Sigmoid colon (tissue), 7 donors: Measurements from ENCODE around the gene C4A. TPM values are rescaled to one million over a fixed set of nuclear protein-coding genes. Genes with fewer than 3 reads are reported as not detected.

ENCODE experiments used
- DNase-seq: peaks from one replicate; pipeline ENCODE4 v3.0.0-alpha.2; 2019
- H3K27ac ChIP-seq, 4 donors: fragments of 200-600 bp; sonication (generic); one replicate each; pipeline ENCODE4 v1.5.1; 2016 to 2019; ENCODE audit warnings: mild to moderate bottlenecking in 1 of 4
- H3K27me3 ChIP-seq, 3 donors: fragments of 200-600 bp; sonication (generic); one replicate each; pipeline ENCODE4 v1.5.1; 2019; ENCODE audit warnings: mild to moderate bottlenecking in 1 of 3
- H3K36me3 ChIP-seq, 4 donors: fragments of 200-600 bp; sonication (generic); one replicate each; pipeline ENCODE4 v1.5.1; 2016 to 2019
- H3K4me1 ChIP-seq, 4 donors: fragments of 200-600 bp; sonication (generic); one replicate each; pipeline ENCODE4 v1.5.1; 2017 to 2019
- H3K4me3 ChIP-seq, 4 donors: fragments of 200-600 bp; sonication (generic); one replicate each; pipeline ENCODE4 v1.5.1; 2017 to 2019; ENCODE audit warnings: mild to moderate bottlenecking in 2 of 4, moderate library complexity in 1 of 4
- H3K9me3 ChIP-seq, 4 donors: fragments of 200-600 bp in 3 of 4; sonication (generic) in 3 of 4; one replicate each; pipeline versions ENCODE4 v1.5.1 to v1.6.1; 2013 to 2019
- CTCF ChIP-seq, 4 experiments: fragments of 450-650 bp in 3 of 4; fragments of 200-600 bp in 1 of 4; IDR thresholded peaks; one replicate each; pipeline ENCODE4 v1.5.1; 2016 to 2019; ENCODE audit warnings: antibody characterized with exemption in 4 of 4, mild to moderate bottlenecking in 3 of 4, moderate library complexity in 2 of 4
- EP300 ChIP-seq, 4 donors: sonication (generic); formaldehyde crosslinking; IDR thresholded peaks; one replicate each; pipeline ENCODE4 v1.6.1; 2017; ENCODE audit warnings: antibody characterized with exemption in 4 of 4
- POLR2A ChIP-seq, 2 donors: fragments of 450-650 bp; IDR thresholded peaks; one replicate each; pipeline ENCODE4 v1.6.1; 2016; ENCODE audit warnings: antibody characterized with exemption in 2 of 2, mild to moderate bottlenecking in 2 of 2, moderate library complexity in 2 of 2
- POLR2AphosphoS5 ChIP-seq, 4 donors: sonication (generic); formaldehyde crosslinking; IDR thresholded peaks; one replicate each; pipeline ENCODE4 v1.6.1; 2017; ENCODE audit warnings: antibody characterized with exemption in 4 of 4
- WGBS, 2 donors: extraction: QIAGEN DNeasy Blood & Tissue Kit; methylation state at CpG; one replicate each; pipeline ENCODE4 v1.1.7; 2013; 5-methylcytosine and 5-hydroxymethylcytosine counted together
- intact Hi-C: fragments of 100-400 bp; cut with DNase I; formaldehyde crosslinking; loops from one replicate; pipeline ENCODE4 v1.15.1; 2023
- polyA plus RNA-seq, 3 donors: library from polyadenylated mRNA; stranded (reverse); fragments of 200-250 nt; gene quantifications; one replicate each; pipeline ENCODE4 v1.2.3, GENCODE V29; 2013
- total RNA-seq, 4 donors: library from RNA; depleted of rRNA; stranded (reverse); fragments of >200 nt; gene quantifications; one replicate each; pipeline ENCODE4 v1.1.0, GENCODE V29; 2016
- donor health status: healthy with polysubstance abuse.
- donor health status: Bipolar disorder and iron deficiency.
- donor health status: healthy.

The C4A gene
- total and polyA plus RNA-seq, 7 donors = 2.3 to 254 (median 63.4) TPM

- peaks cover 25 to 62% (median 42%) of the 10 kb centered on the region in 4 donors for H3K36me3 ChIP-seq
- H3K27ac ChIP-seq = peak overlapping the region in 3 of 4 donors; percentile 36 to 50 (median 47)
- intact Hi-C loops = loop anchor here (5.0 to 10.0 kb wide), 3 partner anchors 117 to 407 kb away; partner anchors contain the start of genes ATP6V1G2, DDX39B, LY6G5C and NFKBIL1
- no peaks in the 10 kb centered on the region for H3K27me3 ChIP-seq
- 40 to 63% methylated on average over 5 of the region's 5 CpGs for WGBS, 2 donors
- DNase-seq = peak; percentile 76
- no peak overlapping the region for H3K4me3 ChIP-seq
- H3K9me3 ChIP-seq = no peaks in the 10 kb centered on the region
- peaks cover 0 to 4% (median under 1%) of the 10 kb centered on the region in 4 donors for H3K4me1 ChIP-seq
- TF ChIP-seq EP300 (IDR thresholded peaks at IDR 0.05) (no peak), POLR2AphosphoS5 (IDR thresholded peaks at IDR 0.05) (peak in 1 of 4 donors; percentile 27), POLR2A (IDR thresholded peaks at IDR 0.05) (no peak), CTCF (IDR thresholded peaks at IDR 0.05) (peak; percentile 30 to 65 (median 62))
These were observed 29.6 kb upstream of the C4A start for GRCh38 chr6:31952140-31952805.

GRCh38 chr6:31952890-31953289, 29.0 kb upstream of the C4A start:
- no peak for TF ChIP-seq EP300 (IDR thresholded peaks at IDR 0.05)
- TF ChIP-seq POLR2A (IDR thresholded peaks at IDR 0.05) = no peak
- TF ChIP-seq POLR2AphosphoS5 (IDR thresholded peaks at IDR 0.05) = no peak
- TF ChIP-seq CTCF (IDR thresholded peaks at IDR 0.05) = no peak
- H3K27ac ChIP-seq = peak overlapping the region in 3 of 4 donors; percentile 36 to 50 (median 47)
- DNase-seq = no peak
- peaks cover 25 to 62% (median 42%) of the 10 kb centered on the region in 4 donors for H3K36me3 ChIP-seq
- H3K9me3 ChIP-seq = no peaks in the 10 kb centered on the region
- H3K27me3 ChIP-seq = no peaks in the 10 kb centered on the region
- H3K4me3 ChIP-seq = no peak overlapping the region
- H3K4me1 ChIP-seq = peaks cover 0 to 10% (median 6%) of the 10 kb centered on the region in 4 donors
- WGBS, 2 donors = 79 to 85% methylated on average over 5 of the region's 5 CpGs
- intact Hi-C loops = loop anchor here (5.0 to 10.0 kb wide), 3 partner anchors 118 to 408 kb away; partner anchors contain the start of genes ATP6V1G2, DDX39B, LY6G5C and NFKBIL1

- peaks cover 25 to 62% (median 42%) of the 10 kb centered on the region in 4 donors for H3K36me3 ChIP-seq
- no peak overlapping the region for H3K4me3 ChIP-seq
- 97% methylated on average over 28 of the region's 28 CpGs for WGBS, 2 donors
- H3K27me3 ChIP-seq = no peaks in the 10 kb centered on the region
- peaks cover 0 to 21% (median 15%) of the 10 kb centered on the region in 4 donors for H3K4me1 ChIP-seq
- H3K27ac ChIP-seq = no peak overlapping the region
- no peak for TF ChIP-seq POLR2A (IDR thresholded peaks at IDR 0.05)
- TF ChIP-seq POLR2AphosphoS5 (IDR thresholded peaks at IDR 0.05) = no peak
- TF ChIP-seq CTCF (IDR thresholded peaks at IDR 0.05) = no peak
- no peak for TF ChIP-seq EP300 (IDR thresholded peaks at IDR 0.05)
- H3K9me3 ChIP-seq = no peaks in the 10 kb centered on the region
- intact Hi-C loops = loop anchor here (5.0 to 10.0 kb wide), 3 partner anchors 120 to 410 kb away; partner anchors contain the start of genes ATP6V1G2, DDX39B, LY6G5C and NFKBIL1
- DNase-seq = no peak
These were observed 27.3 kb upstream of the C4A start for GRCh38 chr6:31954511-31954910.

- DNase-seq = no peak
- intact Hi-C loops = loop anchor here (10.0 kb wide), 2 partner anchors 122 to 412 kb away; partner anchors contain the start of genes ATP6V1G2, DDX39B and NFKBIL1
- H3K4me1 ChIP-seq = peaks cover 0 to 25% (median 22%) of the 10 kb centered on the region in 4 donors
- TF ChIP-seq POLR2AphosphoS5 (IDR thresholded peaks at IDR 0.05) = no peak
- no peak for TF ChIP-seq EP300 (IDR thresholded peaks at IDR 0.05)
- no peak for TF ChIP-seq POLR2A (IDR thresholded peaks at IDR 0.05)
- no peak for TF ChIP-seq CTCF (IDR thresholded peaks at IDR 0.05)
- no peak overlapping the region for H3K4me3 ChIP-seq
- H3K27ac ChIP-seq = no peak overlapping the region
- no peaks in the 10 kb centered on the region for H3K9me3 ChIP-seq
- WGBS, 2 donors = 66 to 97% methylated on average over 3 of the region's 3 CpGs
- H3K36me3 ChIP-seq = peaks cover 37 to 68% (median 48%) of the 10 kb centered on the region in 4 donors
- H3K27me3 ChIP-seq = no peaks in the 10 kb centered on the region
These were observed 25.1 kb upstream of the C4A start for GRCh38 chr6:31956796-31957195.
